Measurements from ENCODE around the gene FNDC1.

FNDC1 gene

DNA sequence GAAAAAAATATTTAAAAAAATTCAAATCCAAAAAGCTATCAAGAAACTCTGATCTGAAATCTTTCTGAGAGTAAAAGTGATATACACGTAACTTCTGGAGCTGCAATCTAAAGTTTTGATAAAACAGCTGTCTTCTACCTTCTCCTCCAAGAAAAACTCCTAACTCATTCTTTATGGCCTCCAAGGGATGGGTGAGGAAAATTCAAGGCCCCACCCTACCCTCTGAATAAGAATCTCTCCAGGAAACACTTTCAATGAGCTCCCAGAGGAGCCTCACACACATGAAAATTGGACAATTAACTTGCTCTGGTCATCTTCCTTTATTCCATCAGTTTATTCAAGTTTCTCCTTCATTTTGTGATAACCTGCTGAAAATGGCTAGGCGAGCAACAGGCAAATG, 93.4 kb downstream of the FNDC1 start:
- no peak for DNase-seq
- no peak for TF ChIP-seq CTCF (IDR thresholded peaks at IDR 0.05; ENCODE audit: low read depth, low read length)
- no peaks in the 10 kb centered on the region for H3K9me3 ChIP-seq
- H3K36me3 ChIP-seq, result no peaks in the 10 kb centered on the region
- peaks cover 9% of the 10 kb centered on the region; the same call in 1 of the 2 replicates for H3K27me3 ChIP-seq
- no peak overlapping the region for H3K4me3 ChIP-seq (ENCODE audit: low read depth, low read length)
- H3K4me1 ChIP-seq, result no peaks in the 10 kb centered on the region

- TF ChIP-seq CTCF (IDR thresholded peaks at IDR 0.05; ENCODE audit: low read depth, low read length), result no peak
- H3K9me3 ChIP-seq, result no peaks in the 10 kb centered on the region
- no peak for DNase-seq
- H3K4me1 ChIP-seq, result no peaks in the 10 kb centered on the region
- peaks cover 6% of the 10 kb centered on the region; the same call in 1 of the 2 replicates for H3K27me3 ChIP-seq
- H3K4me3 ChIP-seq (ENCODE audit: low read depth, low read length), result no peak overlapping the region
- no peaks in the 10 kb centered on the region for H3K36me3 ChIP-seq
These were observed 98.0 kb downstream of the FNDC1 start for GRCh38 chr6:159267165-159267564.

GRCh38 chr6:159268511-159268910, 99.3 kb downstream of the FNDC1 start:
- Histone ChIP-seq H3K9me3 (no peaks in the 10 kb centered on the region), H3K36me3 (no peaks in the 10 kb centered on the region), H3K27me3 (peaks cover 6% of the 10 kb centered on the region; the same call in 1 of the 2 replicates), H3K4me1 (no peaks in the 10 kb centered on the region), H3K4me3 (ENCODE audit: low read depth, low read length) (no peak overlapping the region)
- TF ChIP-seq CTCF (IDR thresholded peaks at IDR 0.05; ENCODE audit: low read depth, low read length), result no peak
- no peak for DNase-seq

- peaks cover 3% of the 10 kb centered on the region; the same call in 1 of the 2 replicates for H3K27me3 ChIP-seq
- no peaks in the 10 kb centered on the region for H3K4me1 ChIP-seq
- no peaks in the 10 kb centered on the region for H3K9me3 ChIP-seq
- no peak for TF ChIP-seq CTCF (IDR thresholded peaks at IDR 0.05; ENCODE audit: low read depth, low read length)
- no peak overlapping the region for H3K4me3 ChIP-seq (ENCODE audit: low read depth, low read length)
- DNase-seq, result no peak
- no peaks in the 10 kb centered on the region for H3K36me3 ChIP-seq
These were observed 102.1 kb downstream of the FNDC1 start for GRCh38 chr6:159271257-159271656.

DNA sequence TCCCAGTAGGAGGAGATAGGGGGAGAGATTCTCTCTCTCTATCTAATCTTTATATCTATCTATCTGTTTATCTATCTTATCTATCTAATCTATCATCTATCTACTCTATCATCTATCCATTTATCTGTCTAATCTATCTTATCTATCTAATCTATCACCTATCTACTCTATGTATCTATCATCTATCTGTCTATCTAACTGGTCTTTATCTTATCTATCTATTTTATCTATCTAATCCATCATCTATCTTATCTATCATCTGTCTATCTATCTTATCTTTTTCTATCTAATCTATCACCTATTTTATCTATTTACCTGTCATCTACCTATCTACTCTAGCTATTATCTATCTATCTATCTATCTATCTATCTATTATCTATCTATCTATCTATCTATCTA, 109.4 kb downstream of the FNDC1 start:
- H3K27me3 ChIP-seq, result no peaks in the 10 kb centered on the region
- H3K36me3 ChIP-seq, result no peaks in the 10 kb centered on the region
- no peak for DNase-seq
- no peaks in the 10 kb centered on the region for H3K4me1 ChIP-seq
- TF ChIP-seq CTCF (IDR thresholded peaks at IDR 0.05; ENCODE audit: low read depth, low read length), result no peak
- H3K4me3 ChIP-seq (ENCODE audit: low read depth, low read length), result no peak overlapping the region
- no peaks in the 10 kb centered on the region for H3K9me3 ChIP-seq

DNA sequence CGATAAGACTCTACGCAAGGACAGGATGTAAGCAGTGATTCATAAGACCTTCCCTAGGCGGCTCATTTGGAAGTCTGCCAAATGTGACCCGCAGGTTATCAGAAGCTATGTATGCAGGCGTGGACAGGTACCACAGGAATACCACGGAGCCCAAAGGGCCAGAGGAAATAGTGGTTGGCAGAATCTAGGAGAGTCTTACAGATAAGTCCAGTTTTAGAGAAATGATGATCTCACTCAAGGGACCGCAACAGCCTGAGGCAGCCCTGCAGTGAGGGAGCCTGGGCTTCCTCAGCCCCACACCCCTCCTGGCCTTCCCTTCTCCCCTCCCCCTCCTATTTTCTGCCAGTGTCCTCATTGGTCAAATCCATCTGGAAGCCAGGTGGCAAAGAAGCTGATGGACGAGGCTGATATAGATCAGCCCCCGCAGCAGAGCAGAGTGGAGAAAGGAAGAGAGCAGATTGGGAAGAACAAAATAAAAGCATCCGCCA, 110.6 kb downstream of the FNDC1 start:
- Histone ChIP-seq H3K9me3 (no peaks in the 10 kb centered on the region), H3K4me1 (no peaks in the 10 kb centered on the region), H3K4me3 (ENCODE audit: low read depth, low read length) (no peak overlapping the region), H3K36me3 (no peaks in the 10 kb centered on the region), H3K27me3 (no peaks in the 10 kb centered on the region)
- TF ChIP-seq CTCF (IDR thresholded peaks at IDR 0.05; ENCODE audit: low read depth, low read length), result no peak
- DNase-seq, result peak; percentile 21

Data from BE2C (cell line).